Stimulated activated CD8-positive, alpha-beta memory T cell treated with anti-CD3 and anti-CD28 coated beads, Interleukin-4, amount 100 ng/mL, for 4 hours (primary cell): ENCODE results near the gene MORN1.

Experiments used
- DNase-seq, 2 donors: peaks; one replicate each; pipeline ENCODE4 v3.0.0-alpha.2; 2020; ENCODE audit warnings: low read depth in 2 of 2, low spot score in 1 of 2

Gene MORN1

DNA sequence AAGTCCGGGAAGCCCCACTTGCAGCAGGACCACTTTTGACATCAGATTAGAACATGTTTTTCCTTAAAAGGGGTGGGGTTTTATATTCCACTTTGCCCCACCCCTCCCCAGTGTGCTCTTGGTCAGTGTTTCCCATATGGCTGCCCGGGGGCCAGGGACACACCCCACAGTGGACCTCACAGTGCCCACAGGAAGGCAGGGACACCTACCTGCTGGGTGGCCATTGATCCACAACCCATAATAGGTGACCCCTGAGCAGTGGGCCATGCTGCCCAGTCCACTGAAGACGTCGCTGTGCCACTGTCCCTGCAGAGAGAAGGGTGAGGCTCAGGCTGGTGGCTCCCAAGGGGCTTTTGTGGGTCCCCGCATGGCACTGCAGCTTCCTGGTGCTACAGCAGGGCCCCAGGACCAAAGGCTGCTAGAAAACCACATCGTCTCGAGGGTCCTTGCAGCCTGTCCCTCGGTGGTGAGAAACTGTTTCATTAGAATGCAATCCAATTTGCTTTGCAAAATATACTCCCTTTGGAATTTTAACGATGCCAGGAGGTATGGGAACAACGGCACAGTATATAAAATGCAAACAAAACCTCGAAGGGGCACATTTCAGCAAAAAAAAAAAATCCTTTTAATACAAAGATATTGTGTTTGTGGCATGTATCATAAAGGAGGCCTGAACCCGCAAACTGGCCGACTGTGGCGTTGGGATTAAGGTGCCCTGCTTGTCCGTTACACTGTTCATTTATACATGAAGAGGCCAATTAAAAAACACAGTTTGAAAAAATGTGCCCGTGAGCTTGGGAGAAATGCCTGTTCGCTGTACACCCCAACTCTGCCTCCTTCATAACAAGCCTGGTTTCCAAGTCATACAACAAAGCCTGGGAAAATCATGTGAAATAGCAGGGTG is 16.9 kb downstream of the MORN1 start:
- DNase-seq = no peak

- no peak for DNase-seq
Measured at GRCh38 chr1:2373551-2374251, 17.7 kb downstream of the MORN1 start.

- no peak for DNase-seq
Measured at GRCh38 chr1:2372551-2373490, 18.5 kb downstream of the MORN1 start.

- no peak for DNase-seq
Measured at GRCh38 chr1:2368053-2368744, 23.2 kb downstream of the MORN1 start.

- no peak for DNase-seq
Measured at GRCh38 chr1:2363847-2364513, 27.4 kb downstream of the MORN1 start.

DNA sequence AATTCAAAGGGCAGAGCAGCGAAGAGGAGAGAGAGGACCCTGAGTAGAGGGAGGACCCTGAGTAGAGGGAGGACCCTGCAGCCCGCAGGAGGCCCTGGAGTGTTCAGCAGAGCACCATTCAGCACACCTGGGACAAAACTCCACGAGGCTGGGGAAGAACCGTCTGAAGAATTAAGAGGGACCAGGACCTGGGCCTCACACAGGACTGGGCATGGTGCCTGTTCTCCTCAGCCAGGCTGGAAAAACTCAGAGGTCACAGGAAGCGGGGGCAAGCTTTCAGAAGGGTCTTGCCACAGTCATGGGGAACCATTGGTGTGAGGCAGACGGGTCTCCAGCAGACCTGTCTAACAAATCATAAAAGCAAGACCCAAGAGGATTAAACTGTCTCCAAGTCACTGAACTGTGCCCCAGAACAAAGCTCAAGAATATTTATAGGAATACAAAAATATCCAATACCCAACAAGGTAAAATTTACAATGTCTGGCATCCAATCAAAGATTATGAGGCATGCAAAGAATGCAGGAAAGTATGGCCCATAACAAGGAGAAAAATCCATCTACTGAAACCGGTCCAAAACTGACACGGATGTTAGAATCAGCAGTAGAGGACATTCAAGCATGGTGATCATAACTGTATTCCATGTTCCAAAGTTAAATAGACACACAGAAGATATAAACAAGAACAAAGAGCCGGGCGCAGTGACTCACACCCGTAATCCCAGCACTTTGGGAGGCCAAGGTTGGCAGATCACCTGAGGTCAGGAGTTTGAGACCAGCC is 30.6 kb downstream of the MORN1 start:
- DNase-seq = no peak

DNA sequence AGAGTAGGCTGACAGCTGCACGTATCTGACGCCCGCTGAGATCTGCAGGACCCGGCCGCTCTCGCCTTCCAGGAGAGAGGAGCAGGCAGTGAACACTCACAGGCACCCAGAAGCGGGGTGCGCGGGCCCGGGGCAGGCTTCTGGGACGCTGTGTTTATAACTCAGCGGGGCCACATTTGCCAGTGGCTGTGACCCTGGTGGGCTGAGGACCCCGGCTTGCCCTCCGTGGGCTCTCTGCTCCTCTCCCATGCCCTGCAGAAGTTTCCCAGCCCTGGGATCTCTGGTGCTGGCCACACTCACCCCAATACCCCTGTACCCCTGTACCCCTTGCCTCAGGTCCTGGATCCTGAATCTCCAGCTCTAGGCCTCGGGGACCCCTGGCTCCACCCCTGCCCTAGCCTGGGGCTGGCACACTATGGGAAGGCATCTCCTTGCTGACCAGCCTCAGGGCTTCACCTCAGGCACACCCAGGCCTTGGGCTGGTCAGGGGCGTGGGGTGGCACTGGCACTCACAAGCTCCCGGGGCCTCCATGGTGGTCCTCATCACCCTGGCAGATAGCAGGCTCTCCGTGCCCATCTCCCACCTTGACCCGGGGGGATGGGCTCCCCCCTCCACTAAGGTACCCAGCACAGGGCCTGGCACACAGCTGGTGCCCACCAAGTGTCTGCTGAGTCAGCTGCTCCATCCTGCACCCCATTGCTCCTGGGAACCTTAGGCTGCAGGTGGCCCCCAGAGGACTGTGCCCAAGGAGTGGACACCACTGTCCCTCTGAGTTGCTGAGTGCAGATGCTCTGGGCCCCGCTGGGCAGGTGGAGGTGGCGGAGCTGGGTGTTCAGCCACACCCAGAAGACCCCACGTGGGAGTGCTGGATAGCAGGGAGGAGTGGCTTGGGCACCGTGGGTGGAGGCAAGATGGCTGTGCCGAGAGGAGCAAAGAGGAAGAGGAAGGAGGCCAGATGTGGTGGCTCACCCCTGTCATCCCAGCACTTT is 32.4 kb downstream of the MORN1 start:
- DNase-seq = no peak

DNA sequence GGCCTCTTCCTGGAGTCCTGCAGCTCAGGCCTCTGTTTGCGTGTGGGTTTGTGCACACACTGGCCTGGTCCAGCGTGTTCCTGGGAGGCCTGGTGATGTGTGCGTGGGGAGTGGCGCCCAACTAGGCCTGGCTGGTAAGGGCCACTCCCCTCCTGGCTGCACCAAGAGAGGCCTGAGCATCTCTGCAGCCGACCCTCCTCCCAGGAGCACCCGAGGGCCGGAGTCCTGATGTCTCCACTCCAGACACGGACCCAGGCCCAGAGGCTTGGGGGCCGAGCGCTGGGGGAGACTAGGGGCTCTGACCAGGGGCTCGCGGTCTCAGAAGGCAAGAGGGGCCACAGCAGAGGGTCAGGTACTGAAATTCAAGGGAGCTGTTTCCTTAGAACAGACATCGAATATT is 33.3 kb downstream of the MORN1 start:
- DNase-seq = no peak

DNA sequence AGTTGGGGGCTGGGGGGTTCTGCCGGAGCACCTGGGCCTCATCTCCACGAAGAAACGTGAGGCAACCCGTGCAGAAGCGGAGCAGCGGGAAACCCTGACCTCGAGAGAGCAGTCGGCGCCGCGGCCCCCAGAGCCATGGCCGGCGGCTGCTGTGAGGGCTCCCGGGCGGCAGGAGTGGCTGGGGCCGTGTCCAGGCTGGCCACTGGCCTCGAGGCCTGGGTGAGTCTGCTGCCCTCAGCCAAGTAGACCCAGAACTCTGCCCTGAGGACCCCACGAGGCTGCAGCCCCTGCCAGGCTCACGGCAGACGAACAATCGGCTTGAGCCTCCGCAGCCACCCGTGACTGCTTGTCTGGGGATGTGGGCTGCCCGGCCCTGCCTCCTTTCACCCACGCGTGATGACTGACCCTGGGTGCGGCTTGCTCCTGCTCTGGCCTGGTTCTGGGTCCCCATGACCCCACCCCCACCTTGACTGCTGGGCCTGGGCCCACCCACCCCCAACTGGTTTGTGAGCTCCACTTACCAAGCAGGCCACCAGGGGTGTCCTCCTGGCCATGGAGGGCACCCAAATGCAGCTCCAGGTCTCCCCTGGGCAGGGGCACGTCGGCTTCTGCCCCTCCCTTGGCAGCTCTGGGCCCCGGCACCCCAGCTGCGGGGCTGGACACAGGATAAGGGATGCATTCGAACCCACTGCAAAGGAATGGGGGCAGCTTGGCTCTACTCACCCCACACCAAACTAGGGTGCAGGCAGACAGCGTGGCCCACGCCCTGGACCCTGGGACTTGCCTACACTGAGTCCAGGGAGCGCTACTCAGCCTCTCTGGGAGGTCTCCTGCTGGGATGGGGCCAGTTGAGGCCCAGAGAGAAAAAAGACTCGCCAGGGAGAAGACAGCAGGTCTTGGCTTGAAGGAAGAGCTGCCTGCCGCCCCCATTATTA is 34.2 kb downstream of the MORN1 start:
- no peak for DNase-seq

GRCh38 chr1:2356401-2356800 is 35.0 kb downstream of the MORN1 start:
- no peak for DNase-seq

GRCh38 chr1:2355373-2356261 is 35.7 kb downstream of the MORN1 start:
- no peak for DNase-seq

GRCh38 chr1:2354511-2355372 is 36.6 kb downstream of the MORN1 start:
- DNase-seq = no peak

- DNase-seq = no peak
Measured at GRCh38 chr1:2353551-2354438, 37.6 kb downstream of the MORN1 start.

GRCh38 chr1:2352897-2353550 is 38.3 kb downstream of the MORN1 start:
- DNase-seq = no peak
